Progenitor cell of endocrine pancreas (in vitro differentiated cells): ENCODE data around the gene ERICH3. TPM values are rescaled to one million over a fixed set of nuclear protein-coding genes. Genes with fewer than 3 reads are reported as not detected.

Experiments
- DNase-seq: peaks from one replicate; pipeline ENCODE4 v3.0.0; 2021; ENCODE audit warnings: low spot score; ENCODE audit not compliant: unreplicated experiment
- H3K27ac Mint-ChIP-seq: 2 replicates; pipeline ENCODE4 v1.8.0; 2021; ENCODE audit warnings: mild to moderate bottlenecking, moderate library complexity, mixed read lengths
- H3K27me3 Mint-ChIP-seq: 2 replicates; pipeline ENCODE4 v1.8.0; 2021; ENCODE audit warnings: mixed read lengths
- H3K36me3 Mint-ChIP-seq: 2 replicates; pipeline ENCODE4 v1.8.0; 2022; ENCODE audit warnings: mixed read lengths; ENCODE audit not compliant: insufficient read depth
- H3K4me1 Mint-ChIP-seq: 2 replicates; pipeline ENCODE4 v1.8.0; 2021; ENCODE audit warnings: low read depth, mixed read lengths
- H3K4me3 Mint-ChIP-seq: 2 replicates; pipeline ENCODE4 v1.8.0; 2021; ENCODE audit warnings: low read depth, mild to moderate bottlenecking, moderate library complexity, mixed read lengths
- H3K9me3 Mint-ChIP-seq: 2 replicates; pipeline ENCODE4 v1.8.0; 2021; ENCODE audit warnings: low read depth, mixed read lengths
- long read RNA-seq: library from polyadenylated mRNA; unstranded; transcript quantifications from one replicate; pipeline ENCODE4 v2.0.0, GENCODE V29; 2020
- total RNA-seq: library from RNA; stranded (reverse); gene quantifications from 2 replicates; pipeline ENCODE4 v1.2.1, GENCODE V29; 2021
- TF ChIP-seq, protein P1 (sequence below): fragments of 200-600 bp; sonication (generic); IDR thresholded peaks from one replicate; pipeline ENCODE4 v1.5.0; 2021; ENCODE audit warnings: antibody characterized with exemption, mild to moderate bottlenecking; ENCODE audit not compliant: unreplicated experiment

Gene ERICH3, protein sequence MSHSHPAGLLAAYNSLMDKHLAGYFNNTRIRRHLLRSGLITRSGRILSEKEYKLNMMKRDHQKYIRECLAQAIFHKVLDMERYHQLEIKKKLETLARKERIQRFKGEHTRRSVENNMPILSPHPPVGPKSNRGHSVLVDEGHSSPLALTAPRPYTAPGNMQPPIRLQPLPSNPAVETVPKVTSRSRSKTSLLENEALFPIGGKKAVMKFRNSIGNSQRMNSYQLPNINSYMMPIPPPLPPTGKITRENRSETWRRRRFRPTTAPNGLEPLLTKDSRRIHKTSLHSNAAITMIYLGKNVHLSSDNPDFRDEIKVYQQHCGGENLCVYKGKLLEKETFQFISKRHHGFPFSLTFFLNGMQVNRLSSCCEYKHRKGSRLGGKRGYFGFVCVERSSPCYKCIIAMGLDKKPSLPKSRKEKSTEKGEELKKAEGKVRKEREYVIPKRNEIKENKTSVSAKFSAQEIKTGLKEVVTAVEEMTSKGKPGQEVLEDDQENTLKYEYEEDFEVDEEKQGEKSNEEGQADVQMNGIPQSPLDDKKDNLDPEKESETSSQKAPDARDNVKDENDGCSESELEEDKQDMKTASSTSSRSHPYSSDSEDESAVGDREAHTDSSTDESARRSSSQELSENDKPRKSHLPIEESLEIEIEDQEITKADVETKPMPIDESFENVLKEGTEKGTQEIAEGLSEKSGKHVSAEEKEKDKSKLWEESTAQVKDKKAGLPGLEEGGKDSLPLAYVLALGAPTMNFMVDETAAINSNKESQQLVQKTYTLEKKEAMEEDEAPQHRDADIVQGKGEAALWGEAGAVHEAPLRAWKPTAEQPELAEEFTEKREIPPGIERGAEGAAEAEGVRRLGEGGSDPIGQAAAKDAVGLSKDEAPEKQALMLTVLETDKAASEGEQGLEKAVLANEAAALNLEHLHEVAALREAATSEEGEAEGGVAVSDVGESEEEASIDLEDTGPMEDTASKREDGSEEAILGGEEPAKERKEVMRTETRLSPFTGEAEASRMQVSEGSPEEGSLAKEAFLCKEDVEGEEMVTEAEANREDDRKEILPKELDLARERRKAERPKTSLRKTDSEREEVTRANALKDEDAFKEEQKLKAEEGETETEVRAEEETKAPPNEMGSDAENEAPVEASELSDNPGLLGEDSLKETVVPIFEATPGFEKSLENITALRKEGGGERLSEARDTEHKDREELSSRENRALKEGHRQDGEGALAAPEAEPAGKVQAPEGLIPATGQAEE (N-terminal part only)
- 1.1 and 1.5 TPM in 2 replicates for total RNA-seq
- long read RNA-seq, partial matches to known transcripts = 4 of 4 reads
- long read RNA-seq, other reads (novel, unspliced or antisense) = 0 of 4 reads

DNA sequence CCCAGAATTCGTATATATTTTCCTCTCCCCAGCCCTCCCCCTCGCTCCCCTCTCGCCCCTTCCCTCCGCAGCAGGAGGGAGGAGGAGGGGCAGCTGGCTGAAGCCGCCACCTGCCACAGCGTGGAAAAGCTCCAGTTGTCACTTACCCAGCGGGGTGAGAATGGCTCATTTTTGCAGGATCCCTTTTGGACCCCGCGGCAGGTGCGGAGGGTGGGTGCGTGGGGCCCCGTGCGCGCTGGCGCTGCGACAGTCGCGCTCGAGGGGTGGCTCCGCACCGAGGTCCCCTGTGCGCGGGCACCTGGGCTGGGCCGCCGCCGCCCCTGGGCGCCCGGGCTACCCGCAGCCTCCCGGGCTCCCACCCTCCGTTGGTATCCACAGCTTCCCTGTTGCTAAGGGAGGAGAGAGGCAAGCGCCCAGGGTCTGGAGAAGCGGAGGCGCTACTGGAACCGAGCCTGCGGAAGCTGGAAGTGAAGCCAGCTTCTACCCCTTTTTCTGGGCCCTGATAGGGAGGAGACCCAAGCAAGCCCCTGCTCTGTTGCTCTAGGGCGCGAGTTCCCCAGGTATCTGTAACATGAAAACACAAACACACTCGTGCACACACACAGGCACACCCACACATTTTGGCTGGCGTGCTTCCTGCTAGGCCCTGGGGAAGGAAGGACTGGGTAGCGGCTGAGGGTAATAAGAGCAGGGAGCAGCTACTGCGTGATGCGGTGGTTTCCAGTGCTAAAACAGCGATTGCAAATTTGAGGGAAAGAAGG lies at the start of gene ERICH3:
ERICH3 (minus strand) TSS at position 442 of the 761 bp plus-strand sequence; CDS start at position 169, 273 bp downstream.
- Mint-ChIP-seq H3K36me3 (no peaks in the 10 kb centered on the region), H3K9me3 (peaks cover 7% of the 10 kb centered on the region), H3K27ac (no peak within 1 kb of the TSS), H3K4me3 (peak within 1 kb of the TSS; percentile 63), H3K27me3 (peaks cover 30% of the 10 kb centered on the region), H3K4me1 (no peaks in the 10 kb centered on the region)
- no peak for DNase-seq
- TF ChIP-seq, protein P1, sequence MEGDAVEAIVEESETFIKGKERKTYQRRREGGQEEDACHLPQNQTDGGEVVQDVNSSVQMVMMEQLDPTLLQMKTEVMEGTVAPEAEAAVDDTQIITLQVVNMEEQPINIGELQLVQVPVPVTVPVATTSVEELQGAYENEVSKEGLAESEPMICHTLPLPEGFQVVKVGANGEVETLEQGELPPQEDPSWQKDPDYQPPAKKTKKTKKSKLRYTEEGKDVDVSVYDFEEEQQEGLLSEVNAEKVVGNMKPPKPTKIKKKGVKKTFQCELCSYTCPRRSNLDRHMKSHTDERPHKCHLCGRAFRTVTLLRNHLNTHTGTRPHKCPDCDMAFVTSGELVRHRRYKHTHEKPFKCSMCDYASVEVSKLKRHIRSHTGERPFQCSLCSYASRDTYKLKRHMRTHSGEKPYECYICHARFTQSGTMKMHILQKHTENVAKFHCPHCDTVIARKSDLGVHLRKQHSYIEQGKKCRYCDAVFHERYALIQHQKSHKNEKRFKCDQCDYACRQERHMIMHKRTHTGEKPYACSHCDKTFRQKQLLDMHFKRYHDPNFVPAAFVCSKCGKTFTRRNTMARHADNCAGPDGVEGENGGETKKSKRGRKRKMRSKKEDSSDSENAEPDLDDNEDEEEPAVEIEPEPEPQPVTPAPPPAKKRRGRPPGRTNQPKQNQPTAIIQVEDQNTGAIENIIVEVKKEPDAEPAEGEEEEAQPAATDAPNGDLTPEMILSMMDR = no peak

DNA sequence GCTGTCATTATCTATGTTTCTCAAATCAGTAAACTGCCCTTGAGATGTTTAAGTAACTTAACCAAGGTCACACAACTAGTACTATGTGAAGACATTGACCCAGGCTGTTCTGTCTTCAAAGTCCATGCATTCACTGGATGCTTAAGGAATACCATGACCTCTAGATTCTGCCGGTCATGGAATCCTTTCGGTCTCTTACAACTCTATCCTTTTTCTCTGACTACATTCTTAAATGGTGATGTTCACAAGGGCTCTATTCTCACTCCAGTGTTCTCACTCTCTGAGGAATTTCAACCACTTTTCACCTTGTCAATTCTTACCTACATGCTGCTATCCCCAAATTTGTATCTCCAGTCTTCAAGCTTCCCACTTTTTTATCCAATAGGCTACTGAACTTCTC lies 44.0 kb upstream of the ERICH3 start:
- H3K27ac Mint-ChIP-seq = no peak overlapping the region
- H3K36me3 Mint-ChIP-seq = peaks cover 2% of the 10 kb centered on the region
- TF ChIP-seq, protein P1 = no peak
- no peaks in the 10 kb centered on the region for H3K9me3 Mint-ChIP-seq
- peaks cover 4% of the 10 kb centered on the region for H3K4me1 Mint-ChIP-seq
- H3K4me3 Mint-ChIP-seq = no peak overlapping the region
- no peak for DNase-seq
- H3K27me3 Mint-ChIP-seq = no peaks in the 10 kb centered on the region

DNA sequence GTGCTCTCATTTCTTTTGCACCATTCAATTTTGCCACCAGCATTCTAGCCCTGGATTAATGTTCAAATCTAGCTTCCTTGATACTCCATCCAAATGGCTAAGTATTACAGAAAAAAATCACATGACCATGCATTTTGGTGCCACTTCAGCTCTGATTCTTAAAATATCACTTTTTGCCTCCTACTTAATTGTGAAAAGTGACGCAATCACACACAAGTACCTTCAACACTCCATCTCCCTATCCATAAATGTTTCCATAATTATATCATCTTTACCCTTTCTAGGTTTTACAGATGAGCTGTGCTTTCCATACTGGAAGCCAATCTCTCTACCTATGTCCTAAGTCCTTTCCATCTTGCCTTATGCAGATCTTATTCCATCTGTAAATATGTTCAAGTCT lies 43.2 kb upstream of the ERICH3 start:
- DNase-seq = no peak
- H3K4me3 Mint-ChIP-seq = no peak overlapping the region
- no peaks in the 10 kb centered on the region for H3K9me3 Mint-ChIP-seq
- H3K36me3 Mint-ChIP-seq = peaks cover under 1% of the 10 kb centered on the region
- H3K27ac Mint-ChIP-seq = no peak overlapping the region
- peaks cover 4% of the 10 kb centered on the region for H3K4me1 Mint-ChIP-seq
- TF ChIP-seq, protein P1 = no peak
- no peaks in the 10 kb centered on the region for H3K27me3 Mint-ChIP-seq

DNA sequence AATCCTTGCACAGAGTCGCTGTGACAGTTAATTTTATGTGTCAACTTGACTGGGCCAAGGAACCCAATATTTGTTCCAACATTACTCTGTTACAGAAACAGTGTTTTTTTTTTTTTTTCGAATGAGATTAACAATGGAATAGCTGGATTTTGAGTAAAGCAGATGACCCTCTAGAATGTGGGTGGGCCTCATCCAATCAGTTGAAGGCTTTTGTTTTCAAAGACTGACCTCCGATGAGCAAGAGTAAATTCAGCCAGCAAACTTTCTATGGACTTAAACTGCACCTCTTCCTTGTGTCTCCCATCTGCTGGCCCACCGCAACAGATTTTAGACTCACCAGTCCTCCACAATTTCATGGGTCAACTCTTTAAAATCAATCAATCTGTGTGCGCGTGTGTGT lies 42.2 kb upstream of the ERICH3 start:
- no peaks in the 10 kb centered on the region for H3K27me3 Mint-ChIP-seq
- DNase-seq = no peak
- no peaks in the 10 kb centered on the region for H3K9me3 Mint-ChIP-seq

More for the DNA sequence above, 42.2 kb upstream of the ERICH3 start:
- peaks cover 4% of the 10 kb centered on the region for H3K4me1 Mint-ChIP-seq
- H3K36me3 Mint-ChIP-seq = peaks cover 3% of the 10 kb centered on the region
- no peak overlapping the region for H3K4me3 Mint-ChIP-seq
- no peak overlapping the region for H3K27ac Mint-ChIP-seq
- TF ChIP-seq, protein P1 = no peak
